Kidney (tissue), 14 donors: ENCODE results near the gene NDUFB11. TPM values are rescaled to one million over a fixed set of nuclear protein-coding genes. Genes with fewer than 3 reads are reported as not detected.

Experiments used
- DNase-seq, 5 donors: peaks; one replicate each; pipeline ENCODE4 v3.0.0-alpha.2; 2013 to 2020
- FAIRE-seq: peaks from 2 replicates; lab custom pipeline; 2012; peaks lifted over from hg19 to GRCh38; lab: Jason Lieb, UNC
- H3K27ac ChIP-seq, 2 donors: one replicate each; pipeline ENCODE4 v1.7.0; 2013; ENCODE audit warnings: low read depth in 2 of 2, low read length in 2 of 2, inconsistent platforms in 1 of 2
- H3K27me3 ChIP-seq: one replicate; pipeline ENCODE4 v1.7.1; 2013; ENCODE audit warnings: low read length, inconsistent platforms; ENCODE audit not compliant: control insufficient read depth, insufficient read depth
- H3K36me3 ChIP-seq, 3 donors: one replicate each; pipeline versions ENCODE4 v1.7.0 to v1.7.1; 2013; ENCODE audit warnings: low read length in 3 of 3, control low read depth in 1 of 3, inconsistent platforms in 1 of 3; ENCODE audit not compliant: insufficient read depth in 3 of 3, control insufficient read depth in 2 of 3
- H3K4me1 ChIP-seq, 3 donors: one replicate each; pipeline versions ENCODE4 v1.7.0 to v1.7.1; 2013; ENCODE audit warnings: low read length in 3 of 3, inconsistent platforms in 1 of 3, low read depth in 1 of 3; ENCODE audit not compliant: control insufficient read depth in 2 of 3, insufficient read depth in 2 of 3
- H3K4me3 ChIP-seq, 3 donors: one replicate each; pipeline versions ENCODE4 v1.7.0 to v1.8.1; 2013; ENCODE audit warnings: low read length in 3 of 3, control low read depth in 1 of 3, inconsistent platforms in 1 of 3
- H3K9ac ChIP-seq, 3 donors: one replicate each; pipeline versions ENCODE4 v1.7.0 to v1.7.1; 2013; ENCODE audit warnings: low read length in 3 of 3, control low read depth in 1 of 3, inconsistent platforms in 1 of 3
- H3K9me3 ChIP-seq, 3 donors: one replicate each; pipeline versions ENCODE4 v1.7.0 to v1.7.1; 2013; ENCODE audit warnings: low read length in 3 of 3, control low read depth in 1 of 3, inconsistent platforms in 1 of 3; ENCODE audit not compliant: control insufficient read depth in 2 of 3, insufficient read depth in 1 of 3
- CTCF ChIP-seq: IDR thresholded peaks from 3 replicates; pipeline ENCODE4 v1.5.1; 2012; ENCODE audit warnings: mild to moderate bottlenecking, moderate library complexity, borderline replicate concordance; ENCODE audit not compliant: insufficient read depth; ENCODE audit errors: extremely low read depth
- intact Hi-C: fragments of 100-400 bp; cut with DNase I; formaldehyde crosslinking; loops from one replicate; pipeline ENCODE4 v1.11.1; 2022
- polyA plus RNA-seq: library from polyadenylated mRNA; stranded (reverse); fragments of 350-450 nt; fragmentation: Illumina TruSeq; extraction: RNeasy Lipid Tissue Mini Kit (QIAGEN cat#74804); gene quantifications from one replicate; pipeline ENCODE4 v1.2.3, GENCODE V29; 2014; ENCODE audit warnings: low read depth, low replicate concordance; ENCODE audit not compliant: insufficient read depth
- total RNA-seq: library from RNA; stranded (reverse); fragmentation: NEBNext Ultra II Directional; extraction: Animal tissue kit (Norgen Biotek cat#: 25700); gene quantifications from one replicate; pipeline ENCODE4 v1.2.1, GENCODE V29; 2021
- donor health status: control.
- donor health status: control.
- donor health status: control.
- donor health status: control.
- donor health status: control.
- donor health status: DM: yes; HTN: yes; CAD: no.
- donor health status: Normal renal cell carcinoma (clear cell type).

Gene NDUFB11
- total and polyA plus RNA-seq, 2 donors from 2014 or later = 70.7 to 215 TPM

DNA sequence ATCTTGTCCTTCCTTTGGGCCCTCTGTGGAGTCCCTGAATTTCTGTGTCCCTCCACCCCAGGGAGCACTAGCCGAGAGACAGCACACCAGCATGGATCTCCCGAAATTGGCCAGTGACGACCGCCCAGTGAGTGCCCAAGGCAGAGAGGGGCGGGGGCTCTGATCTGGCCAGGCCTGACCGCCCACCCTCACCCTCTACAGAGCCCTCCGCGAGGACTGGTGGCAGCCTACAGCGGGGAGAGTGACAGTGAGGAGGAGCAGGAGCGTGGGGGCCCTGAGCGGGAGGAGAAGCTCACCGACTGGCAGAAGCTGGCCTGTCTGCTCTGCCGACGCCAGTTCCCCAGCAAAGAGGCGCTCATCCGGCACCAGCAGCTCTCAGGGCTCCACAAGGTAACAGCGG is 40.7 kb upstream of the NDUFB11 start:
- no peak overlapping the region for H3K9ac ChIP-seq
- H3K9me3 ChIP-seq = no peaks in the 10 kb centered on the region
- H3K27ac ChIP-seq = no peak overlapping the region
- H3K27me3 ChIP-seq = peaks cover 9% of the 10 kb centered on the region
- H3K4me1 ChIP-seq = no peaks in the 10 kb centered on the region
- FAIRE-seq (no peak), DNase-seq (peak in 1 of 5 donors; percentile 68)
- no peak overlapping the region for H3K4me3 ChIP-seq
- H3K36me3 ChIP-seq = peaks cover 3 to 4% (median 4%) of the 10 kb centered on the region in 3 donors
- intact Hi-C loops = no loop called here
- no peak for TF ChIP-seq CTCF

GRCh38 chrX:47184486-47184885 is 40.0 kb upstream of the NDUFB11 start:
- peaks cover 3 to 4% (median 4%) of the 10 kb centered on the region in 3 donors for H3K36me3 ChIP-seq
- H3K27ac ChIP-seq = no peak overlapping the region
- no peak overlapping the region for H3K4me3 ChIP-seq
- no peak for TF ChIP-seq CTCF
- peaks cover 10% of the 10 kb centered on the region for H3K27me3 ChIP-seq
- DNase-seq (peak in 1 of 5 donors; percentile 38), FAIRE-seq (no peak)
- H3K9ac ChIP-seq = no peak overlapping the region
- H3K4me1 ChIP-seq = no peaks in the 10 kb centered on the region
- intact Hi-C loops = no loop called here
- no peaks in the 10 kb centered on the region for H3K9me3 ChIP-seq

- no peak for TF ChIP-seq CTCF
- FAIRE-seq (no peak), DNase-seq (peak in 1 of 5 donors; percentile 52)
- H3K9me3 ChIP-seq = no peaks in the 10 kb centered on the region
- intact Hi-C loops = no loop called here
- H3K9ac ChIP-seq = no peak overlapping the region
- H3K4me3 ChIP-seq = no peak overlapping the region
- no peaks in the 10 kb centered on the region for H3K4me1 ChIP-seq
- peaks cover 9% of the 10 kb centered on the region for H3K27me3 ChIP-seq
- no peak overlapping the region for H3K27ac ChIP-seq
- H3K36me3 ChIP-seq = peaks cover 3 to 10% (median 4%) of the 10 kb centered on the region in 3 donors
Measured at GRCh38 chrX:47182106-47182700, 37.7 kb upstream of the NDUFB11 start.
